HG02970 (cell line): Measurements from ENCODE around the gene C19orf25.
"Not testable (repeated sequence)": the region's sequence is repeated elsewhere in the genome, so short reads cannot be mapped to it uniquely, and the experiment has no call there.

Source experiments
- ATAC-seq: cut with Tn5 transposase; IDR thresholded peaks from one replicate; pipeline ENCODE4 v1.9.1; 2021; ENCODE audit warnings: mild to moderate bottlenecking, moderate library complexity, moderate number of reproducible peaks; ENCODE audit not compliant: unreplicated experiment, low FRiP score

The C19orf25 gene

GRCh38 chr19:1512671-1513498 is 33.9 kb upstream of the C19orf25 start, which contains the start of gene ADAMTSL5:
Gene ADAMTSL5, minus strand, starts transcription at chr19:1513019. Its CDS starts 2,076 bp downstream, at chr19:1510943.
- no peak for ATAC-seq

GRCh38 chr19:1511318-1512317 is 32.6 kb upstream of the C19orf25 start:
- ATAC-seq, result no peak

GRCh38 chr19:1510807-1511206 is 31.8 kb upstream of the C19orf25 start:
- ATAC-seq, result no peak

GRCh38 chr19:1510442-1510806 is 31.4 kb upstream of the C19orf25 start:
- ATAC-seq, result no peak

GRCh38 chr19:1509602-1510441 is 30.8 kb upstream of the C19orf25 start:
- ATAC-seq, result no peak

- no peak for ATAC-seq
These were observed 29.5 kb upstream of the C19orf25 start for GRCh38 chr19:1508507-1508856.

GRCh38 chr19:1507763-1508506 is 28.9 kb upstream of the C19orf25 start:
- no peak for ATAC-seq

GRCh38 chr19:1507192-1507660 is 28.2 kb upstream of the C19orf25 start:
- no peak for ATAC-seq

GRCh38 chr19:1505991-1506881 is 27.2 kb upstream of the C19orf25 start:
- ATAC-seq, result no peak

- no peak for ATAC-seq
These were observed 26.0 kb upstream of the C19orf25 start for GRCh38 chr19:1505012-1505411.

GRCh38 chr19:1503925-1504773 is 25.1 kb upstream of the C19orf25 start:
- no peak for ATAC-seq

- no peak for ATAC-seq
These were observed 24.3 kb upstream of the C19orf25 start for GRCh38 chr19:1503089-1503924.

- no peak for ATAC-seq
These were observed 23.5 kb upstream of the C19orf25 start for GRCh38 chr19:1502433-1503088.

- no peak for ATAC-seq
These were observed 22.2 kb upstream of the C19orf25 start for GRCh38 chr19:1501200-1501595.

- not testable (repeated sequence) for ATAC-seq
These were observed 20.2 kb upstream of the C19orf25 start for GRCh38 chr19:1499231-1499630.

- ATAC-seq, result no peak
These were observed 18.7 kb upstream of the C19orf25 start for GRCh38 chr19:1497578-1498235.
